Sigmoid colon (tissue), 7 donors: ENCODE measurements around the gene INO80D. TPM values are rescaled to one million over a fixed set of nuclear protein-coding genes. Genes with fewer than 3 reads are reported as not detected.

ENCODE experiments used
- DNase-seq: peaks from one replicate; pipeline ENCODE4 v3.0.0-alpha.2; 2019
- H3K27ac ChIP-seq, 4 donors: fragments of 200-600 bp; sonication (generic); one replicate each; pipeline ENCODE4 v1.5.1; 2016 to 2019; ENCODE audit warnings: mild to moderate bottlenecking in 1 of 4
- H3K27me3 ChIP-seq, 3 donors: fragments of 200-600 bp; sonication (generic); one replicate each; pipeline ENCODE4 v1.5.1; 2019; ENCODE audit warnings: mild to moderate bottlenecking in 1 of 3
- H3K36me3 ChIP-seq, 4 donors: fragments of 200-600 bp; sonication (generic); one replicate each; pipeline ENCODE4 v1.5.1; 2016 to 2019
- H3K4me1 ChIP-seq, 4 donors: fragments of 200-600 bp; sonication (generic); one replicate each; pipeline ENCODE4 v1.5.1; 2017 to 2019
- H3K4me3 ChIP-seq, 4 donors: fragments of 200-600 bp; sonication (generic); one replicate each; pipeline ENCODE4 v1.5.1; 2017 to 2019; ENCODE audit warnings: mild to moderate bottlenecking in 2 of 4, moderate library complexity in 1 of 4
- H3K9me3 ChIP-seq, 4 donors: fragments of 200-600 bp in 3 of 4; sonication (generic) in 3 of 4; one replicate each; pipeline versions ENCODE4 v1.5.1 to v1.6.1; 2013 to 2019
- CTCF ChIP-seq, 4 experiments: fragments of 450-650 bp in 3 of 4; fragments of 200-600 bp in 1 of 4; IDR thresholded peaks; one replicate each; pipeline ENCODE4 v1.5.1; 2016 to 2019; ENCODE audit warnings: antibody characterized with exemption in 4 of 4, mild to moderate bottlenecking in 3 of 4, moderate library complexity in 2 of 4
- EP300 ChIP-seq, 4 donors: sonication (generic); formaldehyde crosslinking; IDR thresholded peaks; one replicate each; pipeline ENCODE4 v1.6.1; 2017; ENCODE audit warnings: antibody characterized with exemption in 4 of 4
- POLR2A ChIP-seq, 2 donors: fragments of 450-650 bp; IDR thresholded peaks; one replicate each; pipeline ENCODE4 v1.6.1; 2016; ENCODE audit warnings: antibody characterized with exemption in 2 of 2, mild to moderate bottlenecking in 2 of 2, moderate library complexity in 2 of 2
- POLR2AphosphoS5 ChIP-seq, 4 donors: sonication (generic); formaldehyde crosslinking; IDR thresholded peaks; one replicate each; pipeline ENCODE4 v1.6.1; 2017; ENCODE audit warnings: antibody characterized with exemption in 4 of 4
- WGBS, 2 donors: extraction: QIAGEN DNeasy Blood & Tissue Kit; methylation state at CpG; one replicate each; pipeline ENCODE4 v1.1.7; 2013; 5-methylcytosine and 5-hydroxymethylcytosine counted together
- intact Hi-C: fragments of 100-400 bp; cut with DNase I; formaldehyde crosslinking; loops from one replicate; pipeline ENCODE4 v1.15.1; 2023
- polyA plus RNA-seq, 3 donors: library from polyadenylated mRNA; stranded (reverse); fragments of 200-250 nt; gene quantifications; one replicate each; pipeline ENCODE4 v1.2.3, GENCODE V29; 2013
- total RNA-seq, 4 donors: library from RNA; depleted of rRNA; stranded (reverse); fragments of >200 nt; gene quantifications; one replicate each; pipeline ENCODE4 v1.1.0, GENCODE V29; 2016
- donor health status: healthy with polysubstance abuse.
- donor health status: Bipolar disorder and iron deficiency.
- donor health status: healthy.

The INO80D gene
- total and polyA plus RNA-seq, 7 donors = 1.2 to 19.8 (median 13.0) TPM

GRCh38 chr2:206069417-206069816, 16.6 kb downstream of the INO80D start:
- no peaks in the 10 kb centered on the region for H3K27me3 ChIP-seq
- H3K4me1 ChIP-seq = no peaks in the 10 kb centered on the region
- no peak overlapping the region for H3K4me3 ChIP-seq
- H3K36me3 ChIP-seq = no peaks in the 10 kb centered on the region
- no peak for DNase-seq
- 78 to 91% methylated on average over 2 of the region's 2 CpGs for WGBS, 2 donors
- intact Hi-C loops = no loop called here
- TF ChIP-seq CTCF (IDR thresholded peaks at IDR 0.05) (no peak), EP300 (IDR thresholded peaks at IDR 0.05) (no peak)
- no peak overlapping the region for H3K27ac ChIP-seq
- no peaks in the 10 kb centered on the region for H3K9me3 ChIP-seq

GRCh38 chr2:206068207-206068606, 17.8 kb downstream of the INO80D start:
- DNase-seq = no peak
- H3K9me3 ChIP-seq = no peaks in the 10 kb centered on the region
- no peak overlapping the region for H3K27ac ChIP-seq
- TF ChIP-seq CTCF (IDR thresholded peaks at IDR 0.05) (no peak), POLR2AphosphoS5 (IDR thresholded peaks at IDR 0.05) (no peak), EP300 (IDR thresholded peaks at IDR 0.05) (no peak)
- WGBS, 2 donors = 98 to 100% methylated on average over 1 of the region's 1 CpG
- intact Hi-C loops = no loop called here
- no peaks in the 10 kb centered on the region for H3K27me3 ChIP-seq
- H3K4me1 ChIP-seq = no peaks in the 10 kb centered on the region
- H3K36me3 ChIP-seq = peaks cover 0 to under 1% (median 0%) of the 10 kb centered on the region in 4 donors
- H3K4me3 ChIP-seq = no peak overlapping the region

- DNase-seq = no peak
- H3K4me3 ChIP-seq = no peak overlapping the region
- TF ChIP-seq CTCF (IDR thresholded peaks at IDR 0.05) (no peak), POLR2AphosphoS5 (IDR thresholded peaks at IDR 0.05) (no peak), POLR2A (IDR thresholded peaks at IDR 0.05) (no peak), EP300 (IDR thresholded peaks at IDR 0.05) (no peak)
- H3K27ac ChIP-seq = no peak overlapping the region
- no peaks in the 10 kb centered on the region for H3K4me1 ChIP-seq
- intact Hi-C loops = no loop called here
- H3K27me3 ChIP-seq = no peaks in the 10 kb centered on the region
- peaks cover 0 to 16% (median 0%) of the 10 kb centered on the region in 4 donors for H3K36me3 ChIP-seq
- no peaks in the 10 kb centered on the region for H3K9me3 ChIP-seq
- 90 to 91% methylated on average over 2 of the region's 2 CpGs for WGBS, 2 donors
Measured at GRCh38 chr2:206064077-206064476, 21.9 kb downstream of the INO80D start.

GRCh38 chr2:206063635-206064034, 22.3 kb downstream of the INO80D start:
- intact Hi-C loops = no loop called here
- DNase-seq = no peak
- TF ChIP-seq CTCF (IDR thresholded peaks at IDR 0.05) = no peak
- TF ChIP-seq POLR2A (IDR thresholded peaks at IDR 0.05) = no peak
- no peak for TF ChIP-seq POLR2AphosphoS5 (IDR thresholded peaks at IDR 0.05)
- TF ChIP-seq EP300 (IDR thresholded peaks at IDR 0.05) = no peak
- H3K27ac ChIP-seq = no peak overlapping the region
- no peaks in the 10 kb centered on the region for H3K27me3 ChIP-seq
- 93 to 98% methylated on average over 1 of the region's 1 CpG for WGBS, 2 donors
- H3K36me3 ChIP-seq = peaks cover 0 to 16% (median 0%) of the 10 kb centered on the region in 4 donors
- no peaks in the 10 kb centered on the region for H3K9me3 ChIP-seq
- no peaks in the 10 kb centered on the region for H3K4me1 ChIP-seq
- no peak overlapping the region for H3K4me3 ChIP-seq

GRCh38 chr2:206062724-206063123, 23.2 kb downstream of the INO80D start:
- intact Hi-C loops = no loop called here
- Histone ChIP-seq H3K9me3 (no peaks in the 10 kb centered on the region), H3K27ac (no peak overlapping the region), H3K36me3 (peaks cover 0 to 16% (median 0%) of the 10 kb centered on the region in 4 donors), H3K4me3 (no peak overlapping the region), H3K27me3 (no peaks in the 10 kb centered on the region), H3K4me1 (no peaks in the 10 kb centered on the region)
- WGBS, 2 donors = 86 to 91% methylated on average over 7 of the region's 7 CpGs
- no peak for TF ChIP-seq POLR2AphosphoS5 (IDR thresholded peaks at IDR 0.05)
- TF ChIP-seq CTCF (IDR thresholded peaks at IDR 0.05) = no peak
- TF ChIP-seq POLR2A (IDR thresholded peaks at IDR 0.05) = no peak
- no peak for TF ChIP-seq EP300 (IDR thresholded peaks at IDR 0.05)
- no peak for DNase-seq
